BJ (cell line): ENCODE results near the gene NGEF. TPM values are rescaled to one million over a fixed set of nuclear protein-coding genes. Genes with fewer than 3 reads are reported as not detected.

Experiments used
- CTCF ChIA-PET: fragments of 350-600 bp; formaldehyde crosslinking; extraction: SDS; loops from one replicate; lab custom pipeline; 2021; ENCODE audit warnings: antibody characterized with exemption, inconsistent platforms; lab: Yijun Ruan, JAX
- POLR2A ChIA-PET: fragments of 300-600 bp; sonication (Branson Sonifier 250); formaldehyde crosslinking; extraction: SDS; loops from one replicate; lab custom pipeline; 2021; ENCODE audit warnings: antibody characterized with exemption; lab: Charles Lee
- DNase-seq: peaks from one replicate; pipeline ENCODE4 v3.0.0-alpha.2; 2011; ENCODE audit warnings: low read depth
- H3K27me3 ChIP-seq: 2 replicates; pipeline ENCODE4 v1.6.0; 2011; ENCODE audit warnings: low read length; ENCODE audit not compliant: control insufficient read depth, insufficient read depth
- H3K36me3 ChIP-seq: 2 replicates; pipeline ENCODE4 v1.5.1; 2011; ENCODE audit warnings: low read length; ENCODE audit not compliant: control insufficient read depth, insufficient read depth
- H3K4me3 ChIP-seq: 2 replicates; pipeline ENCODE4 v1.5.1; 2011; ENCODE audit warnings: low read depth, mild to moderate bottlenecking, control low read depth, low read length
- CTCF ChIP-seq: IDR thresholded peaks from 2 replicates; pipeline ENCODE4 v1.5.1; 2011; ENCODE audit warnings: low read depth, mild to moderate bottlenecking, control low read depth, inconsistent platforms, low read length, moderate library complexity; ENCODE audit not compliant: insufficient read depth
- polyA plus RNA-seq: library from polyadenylated mRNA; depleted of rRNA; stranded (reverse); fragments of >200 nt; gene quantifications from 2 replicates; pipeline ENCODE4 v1.2.3, GENCODE V29; 2011

The NGEF gene
- polyA plus RNA-seq, 1 experiment = 0.23 TPM

- H3K36me3 ChIP-seq = no peaks in the 10 kb centered on the region
- no peak overlapping the region for H3K4me3 ChIP-seq
- ChIA-PET POLR2A (no interaction called here), CTCF (no interaction called here)
- no peak for TF ChIP-seq CTCF
- no peaks in the 10 kb centered on the region; the same call in 1 of the 2 replicates for H3K27me3 ChIP-seq
- DNase-seq = no peak
Measured at GRCh38 chr2:232960862-232961261, 52.2 kb downstream of the NGEF start.

- no peak for DNase-seq
- Histone ChIP-seq H3K36me3 (no peaks in the 10 kb centered on the region), H3K4me3 (no peak overlapping the region), H3K27me3 (no peaks in the 10 kb centered on the region; the same call in 1 of the 2 replicates)
- POLR2A ChIA-PET = no interaction called here
- CTCF ChIA-PET = no interaction called here
- no peak for TF ChIP-seq CTCF
Measured at GRCh38 chr2:232959139-232959538, 53.9 kb downstream of the NGEF start.

GRCh38 chr2:232957657-232958090 is 55.4 kb downstream of the NGEF start:
- no peak for DNase-seq
- H3K27me3 ChIP-seq = no peaks in the 10 kb centered on the region; the same call in 1 of the 2 replicates
- ChIA-PET CTCF (no interaction called here), POLR2A (no interaction called here)
- H3K4me3 ChIP-seq = no peak overlapping the region
- TF ChIP-seq CTCF = no peak
- no peaks in the 10 kb centered on the region for H3K36me3 ChIP-seq

- DNase-seq = no peak
- CTCF ChIA-PET = no interaction called here
- POLR2A ChIA-PET = no interaction called here
- Histone ChIP-seq H3K4me3 (no peak overlapping the region), H3K36me3 (no peaks in the 10 kb centered on the region), H3K27me3 (no peaks in the 10 kb centered on the region; the same call in 1 of the 2 replicates)
- TF ChIP-seq CTCF = no peak
Measured at GRCh38 chr2:232955856-232956255, 57.2 kb downstream of the NGEF start.

GRCh38 chr2:232954691-232955090 is 58.4 kb downstream of the NGEF start:
- ChIA-PET POLR2A (no interaction called here), CTCF (interaction anchor here (1.2 kb wide), 1 partner anchor 100 kb away, joined by 3 read pairs; no protein-coding TSS in a partner anchor)

More at GRCh38 chr2:232954691-232955090, 58.4 kb downstream of the NGEF start:
- no peaks in the 10 kb centered on the region; the same call in 1 of the 2 replicates for H3K27me3 ChIP-seq
- H3K4me3 ChIP-seq = no peak overlapping the region
- no peak for TF ChIP-seq CTCF
- no peaks in the 10 kb centered on the region for H3K36me3 ChIP-seq
- DNase-seq = no peak
